HCT116 (cell line): ENCODE results near the gene AMZ1. TPM values are rescaled to one million over a fixed set of nuclear protein-coding genes. Genes with fewer than 3 reads are reported as not detected.

Source experiments
- ATAC-seq: fragments of 200-7000 bp; cut with Tn5 transposase; 2 replicates; pipeline ENCODE4 v1.9.1; 2020; ENCODE audit warnings: mild to moderate bottlenecking, moderate library complexity
- BruUV-seq: library from RNA; stranded (reverse); fragments of 400-500 nt; replicated peaks from 2 replicates; lab custom pipeline; 2021; lab: Mats Ljungman, UMichigan
- CTCF ChIA-PET: fragments of 300-600 bp; sonication (Branson Sonifier 250); formaldehyde crosslinking; loops from one replicate; lab custom pipeline; 2021; ENCODE audit warnings: antibody characterized with exemption; lab: Charles Lee
- POLR2A ChIA-PET: fragments of 300-600, 350-600 bp; sonication (Branson Sonifier 250); formaldehyde crosslinking; loops from one replicate; lab custom pipeline; 2021; ENCODE audit warnings: antibody characterized with exemption; lab: Charles Lee
- RAD21 ChIA-PET, 2 experiments: fragments of 300-600 bp; sonication (Branson Sonifier 250); formaldehyde crosslinking; loops; one replicate each; lab custom pipeline; 2023; ENCODE audit warnings: low total read pairs in 2 of 2; ENCODE audit not compliant: uncharacterized antibody in 2 of 2, unreplicated experiment in 2 of 2, low non-redundant PET in 1 of 2; lab: Charles Lee
- DNase-seq: peaks from one replicate; pipeline ENCODE4 v3.0.0-alpha.2; 2010; ENCODE audit warnings: low read depth, low spot score
- H2AFZ ChIP-seq: fragments of 200-600 bp; shearing (Covaris generic), sonication (generic); 2 replicates; pipeline ENCODE4 v1.6.1; 2017; ENCODE audit warnings: low read depth, mixed run types, mixed read lengths, antibody characterized with exemption, low read length; ENCODE audit not compliant: poor library complexity, severe bottlenecking
- H3K27ac ChIP-seq: 2 replicates; pipeline ENCODE4 v1.5.1; 2012; ENCODE audit warnings: low read depth, low read length
- H3K27me3 ChIP-seq: fragments of 200-600 bp; sonication (generic); 2 replicates; pipeline ENCODE4 v1.6.1; 2016; ENCODE audit warnings: mixed run types, low read length, mixed read lengths; ENCODE audit not compliant: insufficient read depth
- H3K36me3 ChIP-seq, 2 experiments: fragments of 200-500 bp in 1 of 2; fragments of 200-600 bp in 1 of 2; sonication (Bioruptor generic) in 1 of 2; sonication (generic) in 1 of 2; 2 replicates each; pipeline versions ENCODE4 v1.5.1 to v1.6.1; 2014 to 2016; ENCODE audit warnings: low read length in 2 of 2, inconsistent platforms in 1 of 2, mixed read lengths in 1 of 2, mixed run types in 1 of 2; ENCODE audit not compliant: insufficient read depth in 2 of 2, control insufficient read depth in 1 of 2
- H3K4me1 ChIP-seq, 2 experiments: fragments of 200-600 bp in 1 of 2; sonication (generic) in 1 of 2; 2 replicates each; pipeline versions ENCODE4 v1.5.1 to v1.6.1; 2012 to 2017; ENCODE audit warnings: low read length in 2 of 2, inconsistent platforms in 1 of 2, mild to moderate bottlenecking in 1 of 2, mixed read lengths in 1 of 2, mixed run types in 1 of 2, moderate library complexity in 1 of 2; ENCODE audit not compliant: insufficient read depth in 2 of 2, control insufficient read depth in 1 of 2
- H3K4me2 ChIP-seq: fragments of 200-600 bp; sonication (generic); 2 replicates; pipeline ENCODE4 v1.6.1; 2017; ENCODE audit warnings: mixed run types, low read length, mixed read lengths
- H3K4me3 ChIP-seq, 2 experiments: fragments of 200-600 bp in 1 of 2; sonication (generic) in 1 of 2; replicated peaks in 1 of 2; 2 replicates each; pipeline ENCODE4 v1.5.1; 2011 to 2016; ENCODE audit warnings: low read length in 2 of 2, control low read depth in 1 of 2, low read depth in 1 of 2, mild to moderate bottlenecking in 1 of 2, mixed read lengths in 1 of 2, mixed run types in 1 of 2
- H3K79me2 ChIP-seq: fragments of 200-600 bp; sonication (generic); 2 replicates; pipeline ENCODE4 v1.6.1; 2017; ENCODE audit warnings: mild to moderate bottlenecking, mixed run types, low read length, moderate library complexity, mixed read lengths; ENCODE audit not compliant: insufficient read depth
- H3K9ac ChIP-seq: fragments of 200-600 bp; sonication (generic); 2 replicates; pipeline ENCODE4 v1.6.1; 2016; ENCODE audit warnings: low read length, mixed read lengths
- H3K9me2 ChIP-seq: fragments of 200-600 bp; sonication (generic), shearing (Covaris generic); 2 replicates; pipeline ENCODE4 v1.6.1; 2017; ENCODE audit warnings: mixed run types, mild to moderate bottlenecking, moderate library complexity; ENCODE audit not compliant: insufficient read depth
- H3K9me3 ChIP-seq, 2 experiments: fragments of 200-500 bp in 1 of 2; fragments of 200-600 bp in 1 of 2; sonication (Bioruptor generic) in 1 of 2; sonication (generic) in 1 of 2; 2 replicates each; pipeline ENCODE4 v1.6.1; 2014 to 2017; ENCODE audit warnings: low read length in 2 of 2, mixed read lengths in 2 of 2, inconsistent platforms in 1 of 2, low read depth in 1 of 2, mild to moderate bottlenecking in 1 of 2, mixed run types in 1 of 2, moderate library complexity in 1 of 2; ENCODE audit not compliant: control insufficient read depth in 1 of 2, insufficient read depth in 1 of 2
- H4K20me1 ChIP-seq: fragments of 200-600 bp; sonication (generic), shearing (Covaris generic); 2 replicates; pipeline ENCODE4 v1.6.1; 2017; ENCODE audit warnings: mixed run types, mild to moderate bottlenecking, moderate library complexity; ENCODE audit not compliant: insufficient read depth
- CBX3 ChIP-seq: IDR thresholded peaks from 2 replicates; pipeline ENCODE4 v1.6.1; 2012; ENCODE audit warnings: low read depth
- CEBPB ChIP-seq: IDR thresholded peaks from 2 replicates; pipeline ENCODE4 v1.6.1; 2012; ENCODE audit warnings: low read depth
- EGR1 ChIP-seq: IDR thresholded peaks from 2 replicates; pipeline ENCODE4 v1.6.1; 2012; ENCODE audit warnings: low read depth
- EZH2 ChIP-seq: fragments of 200-600 bp; sonication (generic); IDR thresholded peaks from 2 replicates; pipeline ENCODE4 v1.6.1; 2017; ENCODE audit warnings: antibody characterized with exemption, mixed run types
- EZH2phosphoT487 ChIP-seq: fragments of 200-600 bp; IDR thresholded peaks from 2 replicates; pipeline ENCODE4 v1.6.1; 2018; ENCODE audit warnings: antibody characterized with exemption, borderline replicate concordance
- FOSL1 ChIP-seq: IDR thresholded peaks from 2 replicates; pipeline ENCODE4 v1.6.1; 2012; ENCODE audit warnings: low read depth
- JUND ChIP-seq: IDR thresholded peaks from 2 replicates; pipeline ENCODE4 v1.6.1; 2012
- POLR2A ChIP-seq: IDR thresholded peaks from 2 replicates; pipeline ENCODE4 v1.7.0; 2011; ENCODE audit warnings: borderline replicate concordance; ENCODE audit not compliant: insufficient read depth, insufficient read length; ENCODE audit errors: extremely low read depth
- RAD21 ChIP-seq: IDR thresholded peaks from 2 replicates; pipeline ENCODE4 v1.6.1; 2012; ENCODE audit warnings: low read depth, mild to moderate bottlenecking
- SP1 ChIP-seq: IDR thresholded peaks from 2 replicates; pipeline ENCODE4 v1.6.1; 2012; ENCODE audit warnings: low read depth
- SRF ChIP-seq: IDR thresholded peaks from 2 replicates; pipeline ENCODE4 v1.6.1; 2012; ENCODE audit warnings: low read depth
- TCF7L2 ChIP-seq: IDR thresholded peaks from 2 replicates; pipeline ENCODE4 v1.7.0; 2011; ENCODE audit warnings: borderline replicate concordance, inconsistent platforms; ENCODE audit not compliant: insufficient read depth, insufficient read length; ENCODE audit errors: extremely low read depth
- YY1 ChIP-seq: IDR thresholded peaks from 2 replicates; pipeline ENCODE4 v1.6.1; 2011; ENCODE audit warnings: low read length, low read depth, moderate library complexity, mild to moderate bottlenecking; ENCODE audit not compliant: insufficient replicate concordance; ENCODE audit errors: extremely low read depth
- ZFX ChIP-seq: fragments of 450-650 bp; IDR thresholded peaks from 2 replicates; pipeline ENCODE4 v1.6.1; 2017
- ZNF274 ChIP-seq: fragments of 200-500 bp; sonication (Bioruptor generic); IDR thresholded peaks from 2 replicates; pipeline ENCODE4 v1.6.1; 2014; ENCODE audit warnings: mild to moderate bottlenecking, low read depth, low read length, inconsistent platforms
- intact Hi-C: fragments of 100-400 bp; cut with micrococcal nuclease; formaldehyde crosslinking; loops from 2 replicates; pipeline ENCODE4 v1.10.0; 2022
- total RNA-seq: library from RNA; stranded (reverse); gene quantifications from one replicate; pipeline ENCODE4 v1.2.1, GENCODE V29; 2021; ENCODE audit not compliant: unreplicated experiment
- TF ChIP-seq, protein P1 (sequence below): IDR thresholded peaks from 2 replicates; pipeline ENCODE4 v1.6.1; 2011; ENCODE audit warnings: mild to moderate bottlenecking, low read length, moderate library complexity; ENCODE audit not compliant: insufficient replicate concordance; ENCODE audit errors: extremely low read depth
- TF ChIP-seq, protein P2 (sequence below): IDR thresholded peaks from 2 replicates; pipeline ENCODE4 v1.6.1; 2012
- TF ChIP-seq, protein P3 (sequence below): IDR thresholded peaks from 2 replicates; pipeline ENCODE4 v1.6.1; 2012; ENCODE audit warnings: low read depth
- TF ChIP-seq, protein P4 (sequence below), 3 experiments: fragments of 200-600 bp in 1 of 3; sonication (generic) in 1 of 3; IDR thresholded peaks in 2 of 3; conservative IDR thresholded peaks in 1 of 3; 2 replicates each; pipeline ENCODE4 v1.5.1; 2012 to 2017; ENCODE audit warnings: low read depth in 2 of 3, low read length in 2 of 3, antibody characterized with exemption in 1 of 3, borderline replicate concordance in 1 of 3, control low read depth in 1 of 3, mild to moderate bottlenecking in 1 of 3, mixed read lengths in 1 of 3, mixed run types in 1 of 3, moderate library complexity in 1 of 3; ENCODE audit not compliant: insufficient read depth in 1 of 3

Gene AMZ1
- total RNA-seq, 1 experiment from 2014 or later, result not detected

DNA sequence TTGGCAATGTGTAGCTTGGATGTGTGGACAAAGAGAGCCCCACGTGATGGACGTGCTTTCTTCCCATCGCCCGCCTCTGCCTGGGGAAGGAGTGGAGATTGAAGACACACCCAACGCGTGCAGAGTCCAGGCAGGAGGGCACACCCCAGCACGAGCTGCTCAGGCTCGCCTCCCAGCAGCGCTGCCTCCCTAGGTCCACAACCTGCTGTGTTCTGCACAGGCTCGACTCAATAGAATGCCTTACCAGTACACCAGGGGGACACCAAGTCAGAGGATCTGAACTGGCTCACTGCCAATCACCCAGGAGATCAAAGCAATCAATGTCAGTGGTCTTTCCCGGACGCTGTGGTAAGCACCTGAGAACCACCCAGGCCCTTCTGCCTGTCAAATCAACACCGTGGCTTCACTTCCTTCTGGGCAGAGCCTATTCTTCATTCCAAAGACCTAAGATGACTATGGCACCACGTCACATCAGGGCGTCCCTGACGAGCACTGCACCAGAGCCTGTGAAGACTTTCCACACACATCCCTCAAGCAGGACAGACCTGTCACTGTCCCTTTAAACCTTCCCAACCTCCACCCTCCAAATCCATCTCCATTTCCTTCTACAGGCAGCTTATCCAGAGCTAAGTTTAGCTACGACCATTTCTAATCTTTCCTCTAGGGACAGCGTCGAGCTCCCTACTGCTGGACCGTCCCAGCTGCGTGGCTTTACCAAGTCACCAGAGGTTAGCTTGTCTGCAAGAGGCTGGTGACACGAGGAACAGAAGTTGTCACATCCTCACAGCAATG is 72.3 kb downstream of the AMZ1 start:
- intact Hi-C loops, result no loop called here
- Histone ChIP-seq H3K9me3 (no peaks in the 10 kb centered on the region), H3K4me1 (peaks cover 42 to 49% of the 10 kb centered on the region in 2 experiments), H3K79me2 (peaks cover 8% of the 10 kb centered on the region; the same call in 1 of the 2 replicates), H3K9ac (no peak overlapping the region), H3K27me3 (no peaks in the 10 kb centered on the region), H2AFZ (no peak overlapping the region), H3K27ac (peak overlapping the region; percentile 5; the same call in 1 of the 2 replicates), H3K4me3 (no peak overlapping the region), H3K9me2 (no peaks in the 10 kb centered on the region), H4K20me1 (no peaks in the 10 kb centered on the region), H3K4me2 (peak overlapping the region; percentile 53), H3K36me3 (no peaks in the 10 kb centered on the region)
- CTCF ChIA-PET, result interaction anchor here (1.0 to 2.0 kb wide), 2 partner anchors 10 to 18 kb away, joined by 3 to 6 read pairs; no protein-coding TSS in a partner anchor
- BruUV-seq, result no TSS peak
- peak; percentile 43 for DNase-seq
- RAD21 ChIA-PET, result no interaction called here
- ATAC-seq, result peak; percentile 67
- POLR2A ChIA-PET, result interaction anchor here (0.9 kb wide), 1 partner anchor 39 kb away, joined by 3 read pairs; no protein-coding TSS in a partner anchor
- TF ChIP-seq, protein P1, sequence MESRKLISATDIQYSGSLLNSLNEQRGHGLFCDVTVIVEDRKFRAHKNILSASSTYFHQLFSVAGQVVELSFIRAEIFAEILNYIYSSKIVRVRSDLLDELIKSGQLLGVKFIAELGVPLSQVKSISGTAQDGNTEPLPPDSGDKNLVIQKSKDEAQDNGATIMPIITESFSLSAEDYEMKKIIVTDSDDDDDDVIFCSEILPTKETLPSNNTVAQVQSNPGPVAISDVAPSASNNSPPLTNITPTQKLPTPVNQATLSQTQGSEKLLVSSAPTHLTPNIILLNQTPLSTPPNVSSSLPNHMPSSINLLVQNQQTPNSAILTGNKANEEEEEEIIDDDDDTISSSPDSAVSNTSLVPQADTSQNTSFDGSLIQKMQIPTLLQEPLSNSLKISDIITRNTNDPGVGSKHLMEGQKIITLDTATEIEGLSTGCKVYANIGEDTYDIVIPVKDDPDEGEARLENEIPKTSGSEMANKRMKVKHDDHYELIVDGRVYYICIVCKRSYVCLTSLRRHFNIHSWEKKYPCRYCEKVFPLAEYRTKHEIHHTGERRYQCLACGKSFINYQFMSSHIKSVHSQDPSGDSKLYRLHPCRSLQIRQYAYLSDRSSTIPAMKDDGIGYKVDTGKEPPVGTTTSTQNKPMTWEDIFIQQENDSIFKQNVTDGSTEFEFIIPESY, result no peak
- TF ChIP-seq RAD21 (peak; percentile 38; the same call in 1 of the 2 replicates), EZH2phosphoT487 (no peak), FOSL1 (no peak), CEBPB (no peak), POLR2A (no peak), EGR1 (no peak), SP1 (no peak), CBX3 (no peak), SRF (no peak), EZH2 (no peak), YY1 (no peak), TCF7L2 (peak; percentile 28), JUND (no peak), ZFX (no peak), ZNF274 (no peak)
- TF ChIP-seq, protein P2, sequence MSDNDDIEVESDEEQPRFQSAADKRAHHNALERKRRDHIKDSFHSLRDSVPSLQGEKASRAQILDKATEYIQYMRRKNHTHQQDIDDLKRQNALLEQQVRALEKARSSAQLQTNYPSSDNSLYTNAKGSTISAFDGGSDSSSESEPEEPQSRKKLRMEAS, result 0 out of 2 replicates have a peak, but pooled peaks have one; percentile 13
- TF ChIP-seq, protein P3, sequence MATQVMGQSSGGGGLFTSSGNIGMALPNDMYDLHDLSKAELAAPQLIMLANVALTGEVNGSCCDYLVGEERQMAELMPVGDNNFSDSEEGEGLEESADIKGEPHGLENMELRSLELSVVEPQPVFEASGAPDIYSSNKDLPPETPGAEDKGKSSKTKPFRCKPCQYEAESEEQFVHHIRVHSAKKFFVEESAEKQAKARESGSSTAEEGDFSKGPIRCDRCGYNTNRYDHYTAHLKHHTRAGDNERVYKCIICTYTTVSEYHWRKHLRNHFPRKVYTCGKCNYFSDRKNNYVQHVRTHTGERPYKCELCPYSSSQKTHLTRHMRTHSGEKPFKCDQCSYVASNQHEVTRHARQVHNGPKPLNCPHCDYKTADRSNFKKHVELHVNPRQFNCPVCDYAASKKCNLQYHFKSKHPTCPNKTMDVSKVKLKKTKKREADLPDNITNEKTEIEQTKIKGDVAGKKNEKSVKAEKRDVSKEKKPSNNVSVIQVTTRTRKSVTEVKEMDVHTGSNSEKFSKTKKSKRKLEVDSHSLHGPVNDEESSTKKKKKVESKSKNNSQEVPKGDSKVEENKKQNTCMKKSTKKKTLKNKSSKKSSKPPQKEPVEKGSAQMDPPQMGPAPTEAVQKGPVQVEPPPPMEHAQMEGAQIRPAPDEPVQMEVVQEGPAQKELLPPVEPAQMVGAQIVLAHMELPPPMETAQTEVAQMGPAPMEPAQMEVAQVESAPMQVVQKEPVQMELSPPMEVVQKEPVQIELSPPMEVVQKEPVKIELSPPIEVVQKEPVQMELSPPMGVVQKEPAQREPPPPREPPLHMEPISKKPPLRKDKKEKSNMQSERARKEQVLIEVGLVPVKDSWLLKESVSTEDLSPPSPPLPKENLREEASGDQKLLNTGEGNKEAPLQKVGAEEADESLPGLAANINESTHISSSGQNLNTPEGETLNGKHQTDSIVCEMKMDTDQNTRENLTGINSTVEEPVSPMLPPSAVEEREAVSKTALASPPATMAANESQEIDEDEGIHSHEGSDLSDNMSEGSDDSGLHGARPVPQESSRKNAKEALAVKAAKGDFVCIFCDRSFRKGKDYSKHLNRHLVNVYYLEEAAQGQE, result no peak
- TF ChIP-seq, protein P4, sequence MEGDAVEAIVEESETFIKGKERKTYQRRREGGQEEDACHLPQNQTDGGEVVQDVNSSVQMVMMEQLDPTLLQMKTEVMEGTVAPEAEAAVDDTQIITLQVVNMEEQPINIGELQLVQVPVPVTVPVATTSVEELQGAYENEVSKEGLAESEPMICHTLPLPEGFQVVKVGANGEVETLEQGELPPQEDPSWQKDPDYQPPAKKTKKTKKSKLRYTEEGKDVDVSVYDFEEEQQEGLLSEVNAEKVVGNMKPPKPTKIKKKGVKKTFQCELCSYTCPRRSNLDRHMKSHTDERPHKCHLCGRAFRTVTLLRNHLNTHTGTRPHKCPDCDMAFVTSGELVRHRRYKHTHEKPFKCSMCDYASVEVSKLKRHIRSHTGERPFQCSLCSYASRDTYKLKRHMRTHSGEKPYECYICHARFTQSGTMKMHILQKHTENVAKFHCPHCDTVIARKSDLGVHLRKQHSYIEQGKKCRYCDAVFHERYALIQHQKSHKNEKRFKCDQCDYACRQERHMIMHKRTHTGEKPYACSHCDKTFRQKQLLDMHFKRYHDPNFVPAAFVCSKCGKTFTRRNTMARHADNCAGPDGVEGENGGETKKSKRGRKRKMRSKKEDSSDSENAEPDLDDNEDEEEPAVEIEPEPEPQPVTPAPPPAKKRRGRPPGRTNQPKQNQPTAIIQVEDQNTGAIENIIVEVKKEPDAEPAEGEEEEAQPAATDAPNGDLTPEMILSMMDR (IDR thresholded peaks at IDR 0.05 in 2 of 3, conservative IDR thresholded peaks at IDR 0.05 in 1 of 3; ENCODE audit: borderline replicate concordance in 1 of 3, insufficient read depth in 1 of 3, low read depth in 2 of 3, low read length in 2 of 3), result peak in 2 of 3 experiments; percentile 51 to 54; a peak in 4 of 6 replicates
